Right lobe of liver (tissue), 4 donors: Measurements from ENCODE around the gene INPP5A.

ENCODE experiments used
- CTCF ChIP-seq, 4 donors: fragments of 200-600 bp in 3 of 4; fragments of 450-650 bp in 1 of 4; IDR thresholded peaks; one replicate each; pipeline versions ENCODE4 v1.5.1 to v1.8.0; 2016 to 2022; ENCODE audit warnings: antibody characterized with exemption in 4 of 4, mild to moderate bottlenecking in 2 of 4
- POLR2A ChIP-seq: fragments of 450-650 bp; IDR thresholded peaks from one replicate; pipeline ENCODE4 v1.6.1; 2017; ENCODE audit warnings: antibody characterized with exemption, mild to moderate bottlenecking
- donor health status: DM: no; HTN: no; CAD: no.
- donor health status: DM: no; HTN: no; CAD: no.
- donor health status: DM: no; HTN: yes; CAD: no.

GRCh38 chr10:132811891-132812481, 274.4 kb downstream of the INPP5A start:
- TF ChIP-seq CTCF (IDR thresholded peaks at IDR 0.05) (no peak), POLR2A (no peak)
